Small intestine (tissue), 7 donors: ENCODE results near the gene PARD6A. TPM values are rescaled to one million over a fixed set of nuclear protein-coding genes. Genes with fewer than 3 reads are reported as not detected.

Experiments
- DNase-seq, 2 donors: peaks; one replicate each; pipeline versions ENCODE4 v3.0.0 to v3.0.0-alpha.2; 2013
- FAIRE-seq: peaks from 2 replicates; lab custom pipeline; 2012; peaks lifted over from hg19 to GRCh38; lab: Jason Lieb, UNC
- H3K27ac ChIP-seq, 3 donors: one replicate each; pipeline ENCODE4 v1.5.1; 2013; ENCODE audit warnings: low read length in 2 of 3, mild to moderate bottlenecking in 2 of 3, control low read depth in 1 of 3, inconsistent platforms in 1 of 3, low read depth in 1 of 3, moderate library complexity in 1 of 3
- H3K27me3 ChIP-seq, 3 donors: one replicate each; pipeline ENCODE4 v1.6.1; 2013; ENCODE audit warnings: low read length in 3 of 3, inconsistent platforms in 1 of 3; ENCODE audit not compliant: control insufficient read depth in 3 of 3, insufficient read depth in 3 of 3
- H3K36me3 ChIP-seq, 3 donors: one replicate each; pipeline ENCODE4 v1.6.1; 2013; ENCODE audit warnings: low read length in 3 of 3, inconsistent platforms in 1 of 3, low read depth in 1 of 3, mild to moderate bottlenecking in 1 of 3, moderate library complexity in 1 of 3; ENCODE audit not compliant: control insufficient read depth in 3 of 3, insufficient read depth in 2 of 3
- H3K4me1 ChIP-seq, 3 donors: one replicate each; pipeline ENCODE4 v1.6.1; 2013; ENCODE audit warnings: low read length in 2 of 3, inconsistent platforms in 1 of 3, low read depth in 1 of 3, mild to moderate bottlenecking in 1 of 3, moderate library complexity in 1 of 3; ENCODE audit not compliant: control insufficient read depth in 3 of 3, insufficient read depth in 2 of 3
- H3K4me3 ChIP-seq, 3 donors: one replicate each; pipeline ENCODE4 v1.5.1; 2013; ENCODE audit warnings: low read length in 3 of 3, control low read depth in 1 of 3, inconsistent platforms in 1 of 3, low read depth in 1 of 3, mild to moderate bottlenecking in 1 of 3, moderate library complexity in 1 of 3
- H3K9me3 ChIP-seq, 2 donors: one replicate each; pipeline ENCODE4 v1.6.1; 2013; ENCODE audit warnings: low read depth in 1 of 2, low read length in 1 of 2; ENCODE audit not compliant: control insufficient read depth in 2 of 2, insufficient read depth in 1 of 2
- WGBS, 3 donors: extraction: QIAGEN DNeasy Blood & Tissue Kit; methylation state at CpG; one replicate each; pipeline ENCODE4 v1.1.7; 2013; 5-methylcytosine and 5-hydroxymethylcytosine counted together
- polyA plus RNA-seq, 4 donors: library from polyadenylated mRNA; stranded (reverse) in 3 of 4; unstranded in 1 of 4; fragments of 200-250 nt in 3 of 4; fragments of 120-200 nt in 1 of 4; gene quantifications; one replicate each; pipeline versions ENCODE4 v1.2.1 to v1.2.3, GENCODE V29; 2013
- donor health status: healthy with polysubstance abuse.
- donor health status: control.
- donor health status: control.
- donor health status: Bipolar disorder and iron deficiency.
- donor health status: healthy.

PARD6A gene
- polyA plus RNA-seq, 4 donors, result 1.0 to 6.8 (median 2.7) TPM

GRCh38 chr16:67710607-67711006 lies 49.8 kb downstream of the PARD6A start:
- DNase-seq (no peak), FAIRE-seq (no peak)
- H3K9me3 ChIP-seq, result no peaks in the 10 kb centered on the region
- 92 to 95% (median 95%) methylated on average over 6 of the region's 6 CpGs for WGBS, 3 donors
- no peaks in the 10 kb centered on the region for H3K36me3 ChIP-seq
- peaks cover 0 to 71% (median 0%) of the 10 kb centered on the region in 3 donors for H3K27me3 ChIP-seq
- no peak overlapping the region for H3K27ac ChIP-seq
- no peak overlapping the region for H3K4me3 ChIP-seq
- peaks cover 0 to 3% (median under 1%) of the 10 kb centered on the region in 3 donors for H3K4me1 ChIP-seq

Other genes starting within 250 kb of the PARD6A start
- 1 to 10 TPM in 3 of 4 donors, not detected in 1; 1.9 to 5.3 (median 5.2) TPM for gene ZDHHC1, start 244.5 kb upstream of the PARD6A start, polyA plus RNA-seq
- gene HSD11B2, start 229.8 kb upstream of the PARD6A start, polyA plus RNA-seq, result 100 to 1,000 TPM in 2 of 4 donors, 10 to 100 TPM in 1, 1 to 10 TPM in 1; 9.7 to 166 (median 111) TPM
- gene ATP6V0D1, start 179.8 kb upstream of the PARD6A start, polyA plus RNA-seq, result 100 to 1,000 TPM in 3 of 4 donors, 10 to 100 TPM in 1; 98.8 to 158 (median 137) TPM
- gene AGRP, start 177.4 kb upstream of the PARD6A start, polyA plus RNA-seq, result under 1 TPM in 1 of 4 donors, not detected in 3; 0.10 TPM
- 10 to 100 TPM in 3 of 4 donors, 1 to 10 TPM in 1; 2.9 to 19.1 (median 10.9) TPM for gene RIPOR1, start 132.1 kb upstream of the PARD6A start, polyA plus RNA-seq
- gene CTCF, start 98.4 kb upstream of the PARD6A start, polyA plus RNA-seq, result 10 to 100 TPM; 23.5 to 45.0 (median 24.2) TPM
- gene CARMIL2, start 15.8 kb upstream of the PARD6A start, polyA plus RNA-seq, result 1 to 10 TPM; 1.5 to 7.6 (median 3.0) TPM
- gene ACD, start 700 bp upstream of the PARD6A start, polyA plus RNA-seq, result 10 to 100 TPM in 3 of 4 donors, 1 to 10 TPM in 1; 7.2 to 31.4 (median 13.7) TPM
- gene ENKD1, start 5.8 kb downstream of the PARD6A start, polyA plus RNA-seq, result 10 to 100 TPM in 3 of 4 donors, 1 to 10 TPM in 1; 4.1 to 13.2 (median 12.2) TPM
- 1 to 10 TPM in 3 of 4 donors, not detected in 1; 1.2 to 3.2 (median 1.9) TPM for gene C16orf86, start 5.9 kb downstream of the PARD6A start, polyA plus RNA-seq
- 10 to 100 TPM in 2 of 4 donors, 1 to 10 TPM in 2; 4.8 to 28.6 (median 12.0) TPM for gene GFOD2, start 58.4 kb downstream of the PARD6A start, polyA plus RNA-seq
- 10 to 100 TPM in 2 of 4 donors, 1 to 10 TPM in 2; 5.9 to 21.8 (median 10.1) TPM for gene RANBP10, start 145.6 kb downstream of the PARD6A start, polyA plus RNA-seq
- gene TSNAXIP1, start 145.9 kb downstream of the PARD6A start, polyA plus RNA-seq, result under 1 TPM in 2 of 4 donors, not detected in 2; 0.72 to 0.80 TPM
- gene THAP11, start 181.4 kb downstream of the PARD6A start, polyA plus RNA-seq, result 10 to 100 TPM; 15.0 to 25.0 (median 19.2) TPM
- 100 to 1,000 TPM in 2 of 4 donors, 10 to 100 TPM in 2; 77.3 to 115 (median 102) TPM for gene NUTF2, start 186.0 kb downstream of the PARD6A start, polyA plus RNA-seq
- 100 to 1,000 TPM in 1 of 4 donors, 10 to 100 TPM in 3; 25.3 to 111 (median 43.9) TPM for gene CENPT, start 186.7 kb downstream of the PARD6A start, polyA plus RNA-seq
- gene EDC4, start 212.1 kb downstream of the PARD6A start, polyA plus RNA-seq, result 10 to 100 TPM; 30.6 to 76.5 (median 55.2) TPM
- 1 to 10 TPM in 3 of 4 donors, under 1 TPM in 1; 0.69 to 6.0 (median 2.0) TPM for gene NRN1L, start 223.9 kb downstream of the PARD6A start, polyA plus RNA-seq
- gene PSKH1, start 232.3 kb downstream of the PARD6A start, polyA plus RNA-seq, result 10 to 100 TPM; 13.8 to 29.2 (median 23.6) TPM